Spinal cord (tissue), 10 donors: ENCODE results near the gene POM121C. TPM values are rescaled to one million over a fixed set of nuclear protein-coding genes. Genes with fewer than 3 reads are reported as not detected.
"Not testable (repeated sequence)": the region's sequence is repeated elsewhere in the genome, so short reads cannot be mapped to it uniquely, and the experiment has no call there.

ENCODE experiments used
- DNase-seq, 6 donors: peaks; one replicate each; pipeline versions ENCODE4 v3.0.0 to v3.0.0-alpha.2; 2013 to 2015; ENCODE audit warnings: low spot score in 6 of 6, low read depth in 4 of 6
- H3K27ac ChIP-seq: one replicate; pipeline ENCODE4 v1.5.1; 2013; ENCODE audit warnings: low read depth, low read length, control low read depth
- H3K27me3 ChIP-seq: one replicate; pipeline ENCODE4 v1.6.1; 2013; ENCODE audit warnings: low read length; ENCODE audit not compliant: control insufficient read depth, insufficient read depth
- H3K36me3 ChIP-seq: one replicate; pipeline ENCODE4 v1.6.1; 2013; ENCODE audit warnings: low read length; ENCODE audit not compliant: control insufficient read depth, insufficient read depth
- H3K4me1 ChIP-seq: one replicate; pipeline ENCODE4 v1.6.1; 2013; ENCODE audit warnings: low read length; ENCODE audit not compliant: control insufficient read depth, insufficient read depth
- H3K4me3 ChIP-seq: one replicate; pipeline ENCODE4 v1.5.1; 2013; ENCODE audit warnings: low read depth, low read length, control low read depth
- H3K9me3 ChIP-seq: one replicate; pipeline ENCODE4 v1.6.1; 2013; ENCODE audit warnings: low read length; ENCODE audit not compliant: control insufficient read depth, insufficient read depth
- WGBS: methylation state at CpG from one replicate; pipeline ENCODE4 v1.1.5; 2013; ENCODE audit warnings: missing lambda C conversion rate; ENCODE audit not compliant: insufficient coverage; 5-methylcytosine and 5-hydroxymethylcytosine counted together
- polyA plus RNA-seq, 2 donors: library from polyadenylated mRNA; unstranded; fragments of 120-200 nt; gene quantifications; one replicate each; pipeline ENCODE4 v1.2.1, GENCODE V29; 2013; ENCODE audit not compliant: insufficient read length in 2 of 2
- total RNA-seq, 2 donors: library from RNA; depleted of rRNA in 1 of 2; stranded (reverse); fragments of 120-200 nt in 1 of 2; fragments of >200 nt in 1 of 2; gene quantifications; one replicate each; pipeline versions ENCODE4 v1.2.3 to v1.2.4, GENCODE V29; 2013 to 2014
- donor health status: healthy.

POM121C gene
- total and polyA plus RNA-seq, 4 donors = 17.4 to 69.3 (median 34.6) TPM

GRCh38 chr7:75400575-75400974 is 85.5 kb downstream of the POM121C start:
- not testable (repeated sequence) for H3K4me3 ChIP-seq, H3K9me3 ChIP-seq
- no CpG with 5 or more reads among the region's 6 CpGs for WGBS

GRCh38 chr7:75398771-75399700 is 87.1 kb downstream of the POM121C start:
- not testable (repeated sequence) for H3K27ac ChIP-seq, H3K4me3 ChIP-seq, DNase-seq, H3K36me3 ChIP-seq, H3K4me1 ChIP-seq, H3K9me3 ChIP-seq, H3K27me3 ChIP-seq
- no CpG with 5 or more reads among the region's 34 CpGs for WGBS

More at GRCh38 chr7:75400575-75400974, 85.5 kb downstream of the POM121C start:
- DNase-seq, H3K27ac ChIP-seq, H3K4me1 ChIP-seq, H3K27me3 ChIP-seq, H3K36me3 ChIP-seq: not testable (repeated sequence)

GRCh38 chr7:75397865-75398264 is 88.2 kb downstream of the POM121C start:
- not testable (repeated sequence) for H3K27ac ChIP-seq, H3K27me3 ChIP-seq, H3K4me1 ChIP-seq, DNase-seq, H3K36me3 ChIP-seq, H3K4me3 ChIP-seq, H3K9me3 ChIP-seq
- WGBS = no CpG with 5 or more reads among the region's 2 CpGs

- not testable (repeated sequence) for DNase-seq, H3K27me3 ChIP-seq, H3K27ac ChIP-seq, H3K4me1 ChIP-seq, H3K4me3 ChIP-seq, H3K9me3 ChIP-seq, H3K36me3 ChIP-seq
- 24% methylated on average over 5 of the region's 34 CpGs for WGBS
Measured at GRCh38 chr7:75395329-75395728, 90.8 kb downstream of the POM121C start, which contains the start of gene TRIM73. TRIM73 (plus strand) TSS chr7:75395629; CDS start chr7:75398934, 3,305 bp downstream.

- not testable (repeated sequence) for H3K27ac ChIP-seq, H3K27me3 ChIP-seq, H3K4me3 ChIP-seq, H3K4me1 ChIP-seq, H3K36me3 ChIP-seq, H3K9me3 ChIP-seq, DNase-seq
- no CpG with 5 or more reads among the region's 6 CpGs for WGBS
Measured at GRCh38 chr7:75393194-75393593, 92.9 kb downstream of the POM121C start.

GRCh38 chr7:75374519-75375317 is 111.4 kb downstream of the POM121C start:
- H3K36me3 ChIP-seq, DNase-seq, H3K4me3 ChIP-seq, H3K9me3 ChIP-seq, H3K27me3 ChIP-seq, H3K4me1 ChIP-seq, H3K27ac ChIP-seq: not testable (repeated sequence)
- no CpG with 5 or more reads among the region's 17 CpGs for WGBS

GRCh38 chr7:75374144-75374518 is 112.0 kb downstream of the POM121C start:
- not testable (repeated sequence) for H3K9me3 ChIP-seq, H3K4me1 ChIP-seq, H3K4me3 ChIP-seq, H3K36me3 ChIP-seq, H3K27me3 ChIP-seq, DNase-seq, H3K27ac ChIP-seq
- no CpG with 5 or more reads among the region's 4 CpGs for WGBS

GRCh38 chr7:75367313-75367712 is 118.8 kb downstream of the POM121C start:
- DNase-seq, H3K36me3 ChIP-seq, H3K4me1 ChIP-seq, H3K4me3 ChIP-seq, H3K27ac ChIP-seq, H3K27me3 ChIP-seq, H3K9me3 ChIP-seq: not testable (repeated sequence)
- WGBS = no CpG with 5 or more reads among the region's 9 CpGs
